HL-60 (cell line): ENCODE data around the gene ZBTB46.
A peak's percentile ranks its signal among the peaks of the same experiment; 100 is the strongest.

Experiments used
- DNase-seq, 2 experiments: peaks; one replicate each; pipeline ENCODE4 v3.0.0-alpha.2; 2010 to 2020; ENCODE audit warnings: low read depth in 1 of 2, low spot score in 1 of 2
- H3K27ac ChIP-seq: fragments of 250-450 bp; sonication (Bioruptor Pico); replicated peaks from 2 replicates; pipeline ENCODE4 v1.5.1; 2020; ENCODE audit warnings: mild to moderate bottlenecking, moderate library complexity
- H3K27me3 ChIP-seq: fragments of 250-450 bp; sonication (Bioruptor Pico); 2 replicates; pipeline ENCODE4 v1.5.1; 2021; ENCODE audit warnings: mild to moderate bottlenecking, moderate library complexity; ENCODE audit not compliant: insufficient read depth, poor library complexity, severe bottlenecking
- H3K4me3 ChIP-seq: replicated peaks from 2 replicates; pipeline ENCODE4 v1.5.1; 2011; ENCODE audit warnings: mild to moderate bottlenecking, control low read depth, low read length; ENCODE audit not compliant: insufficient read depth
- CTCF ChIP-seq: IDR thresholded peaks from one replicate; pipeline ENCODE4 v1.5.1; 2011; ENCODE audit warnings: low read length, control low read depth, inconsistent platforms; ENCODE audit not compliant: insufficient read depth
- GABPA ChIP-seq: IDR thresholded peaks from 2 replicates; pipeline ENCODE4 v1.6.1; 2012; ENCODE audit warnings: low read depth
- POLR2AphosphoS5 ChIP-seq: IDR thresholded peaks from 2 replicates; pipeline ENCODE4 v1.6.1; 2012; ENCODE audit warnings: low read depth
- SPI1 ChIP-seq: IDR thresholded peaks from 2 replicates; pipeline ENCODE4 v1.6.1; 2012; ENCODE audit warnings: low read depth, mild to moderate bottlenecking, borderline replicate concordance
- TF ChIP-seq, protein P1 (sequence below): IDR thresholded peaks from 2 replicates; pipeline ENCODE4 v1.6.1; 2012; ENCODE audit warnings: low read depth; ENCODE audit not compliant: insufficient replicate concordance

ZBTB46 gene

DNA sequence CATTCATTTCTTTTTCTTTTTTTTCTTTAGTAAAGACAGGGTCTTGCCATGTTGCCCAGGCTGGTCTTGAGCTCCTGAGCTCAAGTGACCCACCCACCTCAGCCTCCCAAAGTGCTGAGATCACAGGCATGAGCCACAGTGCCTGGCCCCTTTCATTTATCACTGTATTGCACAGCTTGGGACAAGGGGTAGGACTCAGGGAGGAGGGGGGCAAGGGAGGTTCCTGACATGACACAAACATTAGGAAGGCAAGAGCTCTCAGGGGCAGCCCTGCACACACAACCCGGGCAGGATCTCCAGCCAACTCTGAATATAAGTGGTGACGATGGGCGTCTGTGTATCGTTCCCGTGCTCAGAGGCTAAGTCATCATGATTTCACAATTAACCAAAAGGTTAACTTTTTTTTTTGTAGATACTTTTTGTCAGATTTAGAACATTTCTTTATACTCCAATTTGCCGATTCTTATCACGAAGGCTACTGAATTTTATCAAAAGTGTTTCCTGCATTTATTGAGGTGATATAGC is 71.6 kb downstream of the ZBTB46 start:
- TF ChIP-seq POLR2AphosphoS5 (no peak), CTCF (no peak), SPI1 (no peak), GABPA (no peak)
- TF ChIP-seq, protein P1, sequence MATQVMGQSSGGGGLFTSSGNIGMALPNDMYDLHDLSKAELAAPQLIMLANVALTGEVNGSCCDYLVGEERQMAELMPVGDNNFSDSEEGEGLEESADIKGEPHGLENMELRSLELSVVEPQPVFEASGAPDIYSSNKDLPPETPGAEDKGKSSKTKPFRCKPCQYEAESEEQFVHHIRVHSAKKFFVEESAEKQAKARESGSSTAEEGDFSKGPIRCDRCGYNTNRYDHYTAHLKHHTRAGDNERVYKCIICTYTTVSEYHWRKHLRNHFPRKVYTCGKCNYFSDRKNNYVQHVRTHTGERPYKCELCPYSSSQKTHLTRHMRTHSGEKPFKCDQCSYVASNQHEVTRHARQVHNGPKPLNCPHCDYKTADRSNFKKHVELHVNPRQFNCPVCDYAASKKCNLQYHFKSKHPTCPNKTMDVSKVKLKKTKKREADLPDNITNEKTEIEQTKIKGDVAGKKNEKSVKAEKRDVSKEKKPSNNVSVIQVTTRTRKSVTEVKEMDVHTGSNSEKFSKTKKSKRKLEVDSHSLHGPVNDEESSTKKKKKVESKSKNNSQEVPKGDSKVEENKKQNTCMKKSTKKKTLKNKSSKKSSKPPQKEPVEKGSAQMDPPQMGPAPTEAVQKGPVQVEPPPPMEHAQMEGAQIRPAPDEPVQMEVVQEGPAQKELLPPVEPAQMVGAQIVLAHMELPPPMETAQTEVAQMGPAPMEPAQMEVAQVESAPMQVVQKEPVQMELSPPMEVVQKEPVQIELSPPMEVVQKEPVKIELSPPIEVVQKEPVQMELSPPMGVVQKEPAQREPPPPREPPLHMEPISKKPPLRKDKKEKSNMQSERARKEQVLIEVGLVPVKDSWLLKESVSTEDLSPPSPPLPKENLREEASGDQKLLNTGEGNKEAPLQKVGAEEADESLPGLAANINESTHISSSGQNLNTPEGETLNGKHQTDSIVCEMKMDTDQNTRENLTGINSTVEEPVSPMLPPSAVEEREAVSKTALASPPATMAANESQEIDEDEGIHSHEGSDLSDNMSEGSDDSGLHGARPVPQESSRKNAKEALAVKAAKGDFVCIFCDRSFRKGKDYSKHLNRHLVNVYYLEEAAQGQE = no peak
- DNase-seq = no peak
- Histone ChIP-seq H3K4me3 (no peak overlapping the region), H3K27ac (no peak overlapping the region), H3K27me3 (no peaks in the 10 kb centered on the region)

DNA sequence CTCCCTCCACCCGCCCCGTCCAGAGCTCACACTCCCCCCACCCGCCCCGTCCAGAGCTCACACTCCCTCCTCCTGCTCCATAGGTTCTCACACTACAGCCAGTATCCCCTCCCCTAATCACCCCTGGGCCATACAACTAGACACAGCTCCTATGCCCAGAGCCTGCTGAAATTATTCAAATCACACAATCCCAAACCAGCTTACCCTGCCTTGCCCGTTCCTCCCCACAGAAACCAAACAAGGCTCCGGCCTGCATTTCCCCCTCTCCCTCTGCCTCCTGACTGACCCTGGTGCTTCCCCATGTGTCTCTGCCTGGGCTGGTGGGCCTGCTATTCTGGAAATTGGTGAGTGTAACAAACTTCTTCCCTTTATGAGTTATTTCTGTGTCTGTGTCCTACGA is 72.9 kb downstream of the ZBTB46 start:
- Histone ChIP-seq H3K27me3 (peaks cover 2% of the 10 kb centered on the region), H3K4me3 (no peak overlapping the region), H3K27ac (no peak overlapping the region)
- TF ChIP-seq SPI1 (no peak), CTCF (no peak), GABPA (no peak), POLR2AphosphoS5 (no peak)
- TF ChIP-seq, protein P1 = no peak
- DNase-seq = no peak

- Histone ChIP-seq H3K27ac (no peak overlapping the region), H3K4me3 (no peak overlapping the region), H3K27me3 (peaks cover 2% of the 10 kb centered on the region)
- TF ChIP-seq CTCF (no peak), POLR2AphosphoS5 (no peak), SPI1 (no peak), GABPA (no peak)
- TF ChIP-seq, protein P1 = no peak
- peak in 1 of 2 experiments; percentile 25 for DNase-seq
Observed at GRCh38 chr20:63756648-63756991, 74.4 kb downstream of the ZBTB46 start.
